Measurements from ENCODE around the gene OGA.

OGA gene

GRCh38 chr10:101818119-101818871 lies at the start of gene OGA:
Gene OGA (minus strand): TSS chr10:101818444. CDS start chr10:101818022, 422 bp downstream.
- peak; percentile 98 for DNase-seq

GRCh38 chr10:101867931-101868330 lies 49.7 kb upstream of the OGA start:
- DNase-seq: no peak

GRCh38 chr10:101859530-101859929 lies 41.3 kb upstream of the OGA start:
- no peak for DNase-seq

- no peak for DNase-seq
Observed at GRCh38 chr10:101858723-101859500, 40.7 kb upstream of the OGA start.

GRCh38 chr10:101857802-101858476 lies 39.7 kb upstream of the OGA start:
- DNase-seq: no peak

GRCh38 chr10:101856626-101857025 lies 38.4 kb upstream of the OGA start:
- DNase-seq: no peak

- no peak for DNase-seq
Observed at GRCh38 chr10:101851411-101852116, 33.3 kb upstream of the OGA start.

GRCh38 chr10:101850749-101851148 lies 32.5 kb upstream of the OGA start:
- DNase-seq: no peak

- DNase-seq: no peak
Observed at GRCh38 chr10:101848894-101849351, 30.7 kb upstream of the OGA start.

GRCh38 chr10:101848408-101848807 lies 30.2 kb upstream of the OGA start:
- DNase-seq: no peak

GRCh38 chr10:101845893-101846292 lies 27.6 kb upstream of the OGA start:
- DNase-seq: no peak

- peak; percentile 48 for DNase-seq
Observed at GRCh38 chr10:101843032-101844021, 25.1 kb upstream of the OGA start, which contains the start of gene KCNIP2. Gene KCNIP2 (minus strand): TSS chr10:101843800. CDS start chr10:101843568, 232 bp downstream.

GRCh38 chr10:101841826-101842225 lies 23.6 kb upstream of the OGA start:
- DNase-seq: no peak

GRCh38 chr10:101840741-101841453 lies 22.7 kb upstream of the OGA start:
- peak; percentile 69 for DNase-seq

- no peak for DNase-seq
Observed at GRCh38 chr10:101840102-101840684, 21.9 kb upstream of the OGA start.

- DNase-seq: peak; percentile 57
Observed at GRCh38 chr10:101839416-101840063, 21.3 kb upstream of the OGA start.

GRCh38 chr10:101839002-101839401 lies 20.8 kb upstream of the OGA start:
- no peak for DNase-seq

- DNase-seq: no peak
Observed at GRCh38 chr10:101838416-101838970, 20.2 kb upstream of the OGA start.

GRCh38 chr10:101837748-101838147 lies 19.5 kb upstream of the OGA start:
- no peak for DNase-seq

Measured in activated gamma-delta T cell treated with Interleukin-2 at 50 U/mL for 16 hours (primary cell).